Measurements from ENCODE around the gene CDC26. TPM values are rescaled to one million over a fixed set of nuclear protein-coding genes. Genes with fewer than 3 reads are reported as not detected.
"Not testable (repeated sequence)": the region's sequence is repeated elsewhere in the genome, so short reads cannot be mapped to it uniquely, and the experiment has no call there.

The CDC26 gene
- total RNA-seq, 2 experiments from 2014 or later = 34.3 to 38.5 TPM

DNA sequence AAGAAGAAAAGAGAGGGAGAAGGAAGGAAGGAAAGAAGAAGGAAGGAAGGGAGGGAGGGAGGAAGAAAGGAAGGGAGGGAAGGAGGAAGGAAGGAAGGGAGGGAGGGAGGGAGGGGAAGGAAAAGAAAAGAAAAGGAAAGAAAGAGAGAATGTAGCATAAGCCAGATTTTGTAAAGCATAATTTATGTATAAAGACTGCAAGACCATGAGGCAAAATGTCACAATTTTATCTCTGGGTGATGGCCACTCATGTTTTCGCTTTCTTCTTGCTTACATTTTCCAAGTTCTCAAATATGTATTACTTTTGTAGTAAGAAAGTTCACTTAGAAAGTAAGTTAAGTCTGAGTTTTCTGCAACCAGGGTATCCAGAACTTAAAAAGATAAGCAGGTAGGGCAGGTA is 31.2 kb upstream of the CDC26 start:
- ChIA-PET POLR2A (no interaction called here), CTCF (no interaction called here)
- Mint-ChIP-seq H3K36me3 (ENCODE audit: low read depth) (no peaks in the 10 kb centered on the region), H3K27me3 (peaks cover 17% of the 10 kb centered on the region), H3K4me3 (no peak overlapping the region), H3K27ac (no peak overlapping the region), H3K4me1 (no peaks in the 10 kb centered on the region), H3K9me3 (no peaks in the 10 kb centered on the region)
- no peak for DNase-seq

DNA sequence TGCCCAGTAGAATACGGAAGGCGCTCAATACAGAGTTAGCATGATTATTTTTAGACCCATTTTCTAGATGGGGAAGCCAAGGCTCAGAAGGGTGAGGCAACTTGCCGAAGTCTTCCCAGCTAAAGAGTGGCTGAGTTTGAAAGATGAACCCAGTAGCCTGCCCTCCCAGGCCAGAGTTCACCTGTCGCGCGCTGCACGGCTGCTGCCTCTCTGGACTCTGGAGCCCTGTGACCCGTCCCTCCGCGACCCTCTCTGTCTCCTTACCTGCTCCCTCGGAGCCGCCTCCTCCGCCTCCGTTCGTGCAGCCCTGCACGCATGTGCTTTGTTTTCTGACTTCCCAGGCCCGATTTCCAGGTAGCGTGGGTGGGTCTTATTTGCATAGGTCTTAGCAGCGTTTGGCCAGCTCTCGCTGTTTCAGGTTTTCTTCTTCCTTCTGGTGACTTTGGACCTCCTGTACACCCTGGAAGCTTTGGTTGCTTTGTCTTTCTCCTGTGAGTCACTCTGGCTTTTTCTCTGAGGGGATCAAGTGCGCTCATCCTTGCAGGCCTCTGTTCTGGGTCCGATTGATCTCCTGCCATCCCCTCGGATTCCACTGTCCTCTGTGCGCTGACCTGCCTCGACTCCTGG is 27.5 kb upstream of the CDC26 start, which contains the start of gene RNF183:
Gene RNF183 (minus strand): TSS at position 585 of the 627 bp plus-strand sequence. CDS start 5,192 bp downstream, outside the sequence.
- no peaks in the 10 kb centered on the region for H3K36me3 Mint-ChIP-seq (ENCODE audit: low read depth)

DNA sequence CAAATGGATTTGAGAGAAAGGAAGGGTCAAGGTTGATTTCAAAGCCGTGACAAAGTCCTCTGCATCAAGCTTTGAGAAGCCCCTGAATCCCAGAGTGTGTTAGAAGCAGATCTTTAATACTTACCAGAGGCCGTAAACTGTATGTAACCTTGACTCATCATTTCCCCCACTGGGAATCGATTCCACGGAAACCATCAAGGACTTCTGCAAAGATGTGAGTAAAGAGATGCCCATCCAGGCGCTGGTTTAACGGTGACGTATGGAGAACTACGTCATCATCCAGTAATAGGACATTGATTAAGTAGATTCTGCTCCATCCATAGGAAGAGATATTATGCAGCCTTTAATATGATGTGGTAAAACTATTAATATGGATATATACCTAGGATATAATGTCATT is 26.2 kb upstream of the CDC26 start:
- POLR2A ChIA-PET = no interaction called here
- Mint-ChIP-seq H3K27me3 (peaks cover 29% of the 10 kb centered on the region), H3K36me3 (ENCODE audit: low read depth) (no peaks in the 10 kb centered on the region), H3K9me3 (no peaks in the 10 kb centered on the region), H3K4me3 (no peak overlapping the region), H3K27ac (no peak overlapping the region), H3K4me1 (no peaks in the 10 kb centered on the region)
- no peak for DNase-seq
- CTCF ChIA-PET = no interaction called here

More for the DNA sequence above, 27.5 kb upstream of the CDC26 start, which contains the start of gene RNF183:
- no peak within 1 kb of the TSS for H3K27ac Mint-ChIP-seq
- peaks cover 32% of the 10 kb centered on the region for H3K27me3 Mint-ChIP-seq
- ChIA-PET POLR2A (no interaction called here), CTCF (no interaction called here)
- H3K4me1 Mint-ChIP-seq = no peaks in the 10 kb centered on the region
- no peak within 1 kb of the TSS for H3K4me3 Mint-ChIP-seq
- no peaks in the 10 kb centered on the region for H3K9me3 Mint-ChIP-seq
- no peak for DNase-seq

DNA sequence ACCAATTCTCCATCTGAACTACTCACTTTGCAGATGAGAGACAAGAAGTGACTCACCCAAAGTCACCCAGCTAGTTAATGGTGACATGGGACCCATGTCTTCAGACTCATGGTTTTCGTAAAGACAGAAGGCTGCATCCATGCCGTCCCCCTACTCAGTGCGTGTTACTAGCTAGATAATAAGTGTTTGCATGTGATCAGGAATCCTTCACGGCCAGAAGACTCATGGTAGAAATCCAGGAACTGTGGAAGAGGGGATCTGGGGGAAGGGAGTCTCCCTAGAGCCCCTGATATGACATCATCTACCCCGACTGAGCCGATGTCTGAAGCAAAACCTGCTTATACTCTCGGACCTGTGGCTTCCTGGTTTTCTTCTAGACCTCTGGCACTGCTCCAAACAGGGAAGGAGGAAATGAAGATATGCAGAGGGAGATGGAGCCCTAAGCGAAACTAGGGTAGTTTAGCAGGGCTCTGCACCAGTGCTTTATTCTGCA is 24.5 kb upstream of the CDC26 start:
- no peak for DNase-seq
- Mint-ChIP-seq H3K4me3 (no peak overlapping the region), H3K9me3 (no peaks in the 10 kb centered on the region), H3K27ac (no peak overlapping the region), H3K36me3 (ENCODE audit: low read depth) (no peaks in the 10 kb centered on the region), H3K27me3 (peaks cover 24% of the 10 kb centered on the region), H3K4me1 (no peaks in the 10 kb centered on the region)
- CTCF ChIA-PET = no interaction called here
- POLR2A ChIA-PET = no interaction called here

DNA sequence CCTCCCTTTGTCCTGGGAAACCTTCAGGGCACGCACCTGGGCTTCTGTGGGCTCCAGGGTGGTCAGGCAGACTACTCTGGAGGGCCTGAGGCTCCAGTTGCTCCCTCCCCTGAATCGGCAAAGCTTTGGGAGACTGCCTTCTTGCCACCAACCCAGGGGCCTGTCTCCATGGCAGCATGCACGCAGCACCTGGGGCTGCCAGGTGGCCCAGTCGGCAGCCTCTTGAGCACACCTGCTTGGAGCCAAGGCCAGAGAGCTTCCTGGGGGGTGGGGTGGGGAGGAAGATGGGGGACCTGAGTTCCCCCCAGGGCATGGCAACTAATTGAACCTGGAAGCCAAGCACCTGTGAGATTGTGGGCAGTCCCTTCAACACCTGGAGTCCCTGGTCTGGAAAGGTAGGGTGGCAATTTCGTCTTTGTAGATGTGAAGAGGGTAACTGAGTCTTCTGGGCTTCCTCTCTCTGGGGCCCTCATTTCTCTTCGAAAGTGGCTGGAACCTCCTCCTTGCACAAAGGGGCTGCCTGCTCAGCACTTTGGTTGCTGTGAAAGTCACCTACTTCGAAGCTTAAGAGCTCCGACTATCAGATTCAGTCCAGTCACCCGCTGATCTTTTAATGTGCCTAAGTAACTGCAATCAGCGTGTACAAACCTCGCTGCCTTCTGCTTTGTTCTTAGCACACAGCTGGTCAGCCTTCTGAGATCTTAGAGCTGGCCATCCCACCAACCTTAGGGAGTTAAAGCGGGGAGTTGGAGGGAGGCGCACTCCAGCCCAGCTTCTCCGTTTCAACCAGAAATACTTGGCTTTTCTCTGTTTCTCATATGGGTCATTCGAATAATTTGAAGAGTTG is 23.8 kb upstream of the CDC26 start:
- Mint-ChIP-seq H3K4me1 (no peaks in the 10 kb centered on the region), H3K9me3 (no peaks in the 10 kb centered on the region), H3K36me3 (ENCODE audit: low read depth) (no peaks in the 10 kb centered on the region), H3K27me3 (peaks cover 24% of the 10 kb centered on the region), H3K27ac (no peak overlapping the region), H3K4me3 (no peak overlapping the region)
- ChIA-PET POLR2A (no interaction called here), CTCF (no interaction called here)
- no peak for DNase-seq

DNA sequence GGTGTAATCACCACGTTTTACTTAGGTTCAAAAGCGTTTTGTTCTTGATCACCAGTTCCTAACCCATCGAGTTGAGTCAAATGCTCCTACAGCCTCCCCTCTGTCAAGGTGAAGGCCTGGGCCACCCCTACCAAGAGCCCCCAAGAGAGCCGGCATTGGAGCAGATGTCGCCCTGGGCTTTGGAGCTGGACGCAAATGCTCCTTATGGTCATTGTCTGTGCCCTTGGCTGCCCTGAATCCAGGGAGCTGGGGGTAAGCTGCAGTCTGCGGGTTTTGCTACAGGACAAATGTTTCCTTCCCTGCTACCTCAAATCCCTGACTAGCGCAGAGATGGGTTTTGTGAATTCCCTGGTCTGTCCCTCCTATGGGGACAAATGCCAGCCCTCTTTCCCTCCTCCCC is 22.9 kb upstream of the CDC26 start:
- ChIA-PET CTCF (no interaction called here), POLR2A (no interaction called here)
- Mint-ChIP-seq H3K27ac (no peak overlapping the region), H3K4me1 (peaks cover 1% of the 10 kb centered on the region), H3K4me3 (no peak overlapping the region), H3K36me3 (ENCODE audit: low read depth) (no peaks in the 10 kb centered on the region), H3K27me3 (peaks cover 24% of the 10 kb centered on the region), H3K9me3 (no peaks in the 10 kb centered on the region)
- no peak for DNase-seq

DNA sequence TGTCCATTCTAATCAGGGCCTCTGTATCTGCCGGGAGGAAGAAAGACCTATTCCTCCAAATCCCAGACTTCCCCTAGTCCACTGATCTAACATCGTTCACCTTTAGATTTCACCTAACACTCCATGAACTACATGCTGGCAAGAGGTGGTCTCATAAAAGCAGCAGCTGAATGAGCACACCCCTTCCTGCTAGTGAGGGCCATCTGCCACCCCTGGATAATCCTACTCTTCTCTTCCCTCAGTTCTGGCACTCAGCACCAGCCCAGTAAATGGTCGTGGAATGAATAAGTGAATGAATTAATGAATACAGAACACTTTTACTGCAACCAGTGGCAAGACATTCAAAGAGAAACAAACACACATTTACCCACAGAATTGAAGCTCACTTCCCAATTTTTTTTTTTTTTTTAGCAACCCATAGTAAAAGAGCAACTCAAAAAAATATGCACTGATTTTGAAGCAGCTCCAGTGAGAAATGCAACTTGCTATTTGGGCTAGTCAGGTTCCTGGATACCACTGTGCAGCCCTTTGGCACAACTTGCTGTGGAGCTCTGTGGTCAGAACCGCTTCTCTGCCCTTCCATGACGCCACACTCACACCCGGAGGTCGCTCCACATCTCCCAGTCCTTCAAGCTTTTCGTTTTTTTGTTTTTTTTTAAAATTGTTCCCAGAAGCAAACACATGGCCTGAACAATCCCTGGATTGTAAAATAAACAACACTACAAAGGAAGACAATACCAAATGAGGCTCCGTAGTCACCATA is 21.6 kb upstream of the CDC26 start:
- ChIA-PET POLR2A (no interaction called here), CTCF (interaction anchor here (1.1 kb wide), 1 partner anchor 13 kb away, joined by 4 read pairs; no protein-coding TSS in a partner anchor)
- H3K4me1 Mint-ChIP-seq = peaks cover 4% of the 10 kb centered on the region
- H3K36me3 Mint-ChIP-seq (ENCODE audit: low read depth) = peaks cover 12% of the 10 kb centered on the region
- DNase-seq = no peak
- peaks cover 15% of the 10 kb centered on the region for H3K27me3 Mint-ChIP-seq
- H3K27ac Mint-ChIP-seq = no peak overlapping the region
- H3K9me3 Mint-ChIP-seq = no peaks in the 10 kb centered on the region
- H3K4me3 Mint-ChIP-seq = no peak overlapping the region

DNA sequence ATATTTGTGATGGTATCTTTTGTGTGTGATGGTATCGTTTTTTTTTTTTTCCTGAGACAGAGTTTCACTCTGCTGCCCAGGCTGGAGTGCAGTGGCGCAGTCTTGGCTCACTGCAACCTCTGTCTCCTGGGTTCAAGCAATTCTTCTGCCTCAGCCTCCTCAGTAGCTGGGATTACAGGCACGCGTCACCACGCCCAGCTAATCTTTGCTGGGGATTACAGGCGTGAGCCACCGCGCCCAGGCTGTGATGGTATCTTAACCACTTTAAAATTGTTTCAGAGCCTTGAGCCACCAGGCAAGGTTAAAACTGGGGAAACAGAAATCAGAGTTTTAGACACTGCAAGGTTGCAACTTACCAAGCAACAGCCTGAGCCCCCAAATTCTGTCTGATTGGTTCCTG is 20.9 kb upstream of the CDC26 start:
- POLR2A ChIA-PET, H3K9me3 Mint-ChIP-seq, H3K27ac Mint-ChIP-seq, H3K4me3 Mint-ChIP-seq, H3K4me1 Mint-ChIP-seq, DNase-seq: not testable (repeated sequence)
- peaks cover 15% of the 10 kb centered on the region for H3K27me3 Mint-ChIP-seq
- H3K36me3 Mint-ChIP-seq (ENCODE audit: low read depth) = peaks cover 18% of the 10 kb centered on the region
- CTCF ChIA-PET = interaction anchor here (1.1 kb wide), 1 partner anchor 13 kb away, joined by 4 read pairs; no protein-coding TSS in a partner anchor

DNA sequence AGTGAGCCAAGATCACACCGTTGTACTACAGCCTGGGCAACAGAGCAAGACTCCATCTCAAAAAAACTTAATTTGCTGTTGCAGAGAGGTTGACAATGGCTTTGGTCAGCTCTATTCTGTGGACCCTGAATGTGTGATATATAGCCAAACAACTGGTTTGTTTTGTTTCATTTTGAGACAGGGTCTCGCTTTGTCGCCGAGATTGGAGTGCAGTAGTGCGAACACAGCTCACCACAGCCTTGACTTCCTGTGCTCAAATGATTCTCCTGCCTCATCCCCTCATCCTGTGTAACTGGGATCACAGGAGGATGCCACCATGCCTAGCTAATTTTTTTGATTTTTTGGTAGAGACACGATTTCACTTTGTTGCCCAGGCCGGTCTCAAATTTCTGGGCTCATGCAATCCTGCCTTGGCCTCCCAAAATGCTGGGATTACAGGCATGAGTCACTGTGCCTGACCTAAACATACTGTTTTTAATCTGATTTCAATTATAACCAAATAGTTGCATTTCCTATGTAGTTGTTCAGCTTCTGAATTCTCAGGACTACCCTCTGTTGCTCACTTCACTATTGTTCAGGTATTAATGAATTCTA is 18.0 kb upstream of the CDC26 start:
- peaks cover 9% of the 10 kb centered on the region for H3K4me1 Mint-ChIP-seq
- peaks cover 42% of the 10 kb centered on the region for H3K36me3 Mint-ChIP-seq (ENCODE audit: low read depth)
- H3K9me3 Mint-ChIP-seq = no peaks in the 10 kb centered on the region
- POLR2A ChIA-PET = no interaction called here
- H3K27ac Mint-ChIP-seq = no peak overlapping the region
- no peak for DNase-seq
- H3K27me3 Mint-ChIP-seq = no peaks in the 10 kb centered on the region
- H3K4me3 Mint-ChIP-seq = no peak overlapping the region
- CTCF ChIA-PET = no interaction called here

DNA sequence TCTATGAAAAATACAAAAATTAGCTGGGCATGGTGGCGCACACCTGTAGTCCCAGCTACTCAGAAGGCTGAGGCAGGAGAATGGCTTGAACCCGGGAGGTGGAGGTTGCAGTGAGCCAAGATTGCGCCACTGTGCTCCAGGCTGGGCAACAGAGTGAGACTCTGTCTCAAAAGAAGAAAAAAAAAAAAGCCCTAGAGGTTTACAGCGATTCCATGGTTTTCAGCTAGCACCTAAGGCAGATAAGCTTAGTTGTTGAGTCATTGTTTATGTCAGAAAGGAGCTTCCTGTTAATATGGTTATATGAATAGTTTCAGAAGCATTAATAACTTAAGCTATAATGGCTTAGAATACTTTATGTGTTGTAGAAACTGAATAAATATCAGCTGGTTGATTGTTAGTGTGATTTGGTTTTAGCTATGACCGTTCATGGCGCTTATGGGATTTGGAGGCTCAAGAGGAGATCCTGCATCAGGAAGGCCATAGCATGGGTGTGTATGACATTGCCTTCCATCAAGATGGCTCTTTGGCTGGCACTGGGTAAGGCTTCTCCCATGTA is 14.8 kb upstream of the CDC26 start:
- H3K9me3 Mint-ChIP-seq = no peaks in the 10 kb centered on the region
- H3K4me3 Mint-ChIP-seq = no peak overlapping the region
- ChIA-PET POLR2A (interaction anchor here (0.8 kb wide), 1 partner anchor 1298 kb away, joined by 3 read pairs; the partner anchor contains the start of gene ATP6V1G1), CTCF (interaction anchor here (1.2 to 1.9 kb wide), 2 partner anchors 10 to 15 kb away, joined by 3 to 8 read pairs; partner anchors contain the start of genes CDC26 and PRPF4)
- DNase-seq = no peak
- no peak overlapping the region for H3K27ac Mint-ChIP-seq
- H3K4me1 Mint-ChIP-seq = peaks cover 9% of the 10 kb centered on the region
- H3K27me3 Mint-ChIP-seq = no peaks in the 10 kb centered on the region
- peaks cover 67% of the 10 kb centered on the region for H3K36me3 Mint-ChIP-seq (ENCODE audit: low read depth)

DNA sequence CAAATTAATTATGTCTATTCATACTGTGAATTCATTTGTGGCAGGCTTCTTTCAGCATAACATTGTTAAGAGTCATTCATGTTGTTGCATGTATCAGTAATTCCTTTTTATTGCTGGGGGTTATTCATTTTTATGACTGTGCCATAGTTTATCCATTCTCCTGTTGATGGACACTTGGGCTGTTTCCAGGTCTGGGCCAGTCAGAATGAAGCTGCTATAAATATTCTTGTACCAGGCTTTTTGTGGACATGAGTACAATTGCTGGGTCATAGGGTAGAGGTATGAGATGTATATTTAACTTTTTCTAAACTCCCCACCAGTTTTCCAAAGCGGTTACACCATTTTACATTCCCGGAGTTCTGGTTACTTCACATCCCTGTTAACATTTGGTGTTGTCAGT is 13.7 kb upstream of the CDC26 start:
- H3K36me3 Mint-ChIP-seq (ENCODE audit: low read depth) = peaks cover 76% of the 10 kb centered on the region
- no peak for DNase-seq
- no peaks in the 10 kb centered on the region for H3K27me3 Mint-ChIP-seq
- ChIA-PET CTCF (no interaction called here), POLR2A (no interaction called here)
- H3K9me3 Mint-ChIP-seq = no peaks in the 10 kb centered on the region
- H3K4me3 Mint-ChIP-seq = no peak overlapping the region
- H3K4me1 Mint-ChIP-seq = peaks cover 12% of the 10 kb centered on the region
- H3K27ac Mint-ChIP-seq = no peak overlapping the region

DNA sequence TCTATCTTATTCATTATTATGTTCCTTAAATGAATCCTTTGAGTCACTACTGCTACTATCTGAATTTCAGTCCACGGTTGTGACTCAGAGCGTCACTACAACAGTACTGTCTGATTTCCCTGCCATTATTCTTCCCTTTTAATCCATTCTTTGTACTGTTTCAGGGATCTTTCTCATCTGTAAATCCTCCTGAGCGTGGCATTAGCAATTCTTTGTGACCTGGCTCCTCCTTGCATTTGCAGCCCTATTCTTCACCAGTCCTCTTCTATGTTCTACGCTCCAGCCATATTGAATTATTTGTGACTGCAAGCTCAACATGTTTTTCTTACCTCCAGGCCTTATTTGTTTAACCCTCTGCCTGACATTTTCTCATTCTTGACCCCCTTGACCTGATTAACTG is 6.0 kb upstream of the CDC26 start:
- peaks cover 29% of the 10 kb centered on the region for H3K4me1 Mint-ChIP-seq
- H3K27me3 Mint-ChIP-seq = no peaks in the 10 kb centered on the region
- H3K9me3 Mint-ChIP-seq = no peaks in the 10 kb centered on the region
- no peak overlapping the region for H3K4me3 Mint-ChIP-seq
- H3K27ac Mint-ChIP-seq = no peak overlapping the region
- peaks cover 70% of the 10 kb centered on the region for H3K36me3 Mint-ChIP-seq (ENCODE audit: low read depth)
- DNase-seq = no peak
- POLR2A ChIA-PET = no interaction called here
- CTCF ChIA-PET = no interaction called here

Measured in activated CD4-positive, alpha-beta memory T cell treated with anti-CD3 and anti-CD28 coated beads, Interleukin-2, amount 10 ng/mL, durations not matched to agents 7 days and 5 days (primary cell).